IPS-20b (cell line): Measurements from ENCODE around the gene RPS6KC1.
"Not testable (repeated sequence)": the region's sequence is repeated elsewhere in the genome, so short reads cannot be mapped to it uniquely, and the experiment has no call there.

Experiments
- H3K27ac ChIP-seq: one replicate; pipeline ENCODE4 v1.5.1; 2013; ENCODE audit warnings: low read length
- H3K27me3 ChIP-seq: 2 replicates; pipeline ENCODE4 v1.6.1; 2013; ENCODE audit warnings: mild to moderate bottlenecking, low read length, inconsistent platforms; ENCODE audit not compliant: insufficient read depth
- H3K36me3 ChIP-seq: 2 replicates; pipeline ENCODE4 v1.6.1; 2013; ENCODE audit warnings: low read depth, mild to moderate bottlenecking, inconsistent platforms, low read length, moderate library complexity; ENCODE audit not compliant: insufficient read depth
- H3K4me1 ChIP-seq: 2 replicates; pipeline ENCODE4 v1.6.1; 2013; ENCODE audit warnings: mild to moderate bottlenecking, control low read depth, inconsistent platforms, low read length, moderate library complexity; ENCODE audit not compliant: insufficient read depth
- H3K4me3 ChIP-seq: 2 replicates; pipeline ENCODE4 v1.5.1; 2013; ENCODE audit warnings: mild to moderate bottlenecking, low read length, inconsistent platforms
- H3K9ac ChIP-seq: 2 replicates; pipeline ENCODE4 v1.6.1; 2013; ENCODE audit warnings: low read depth, mild to moderate bottlenecking, inconsistent platforms, low read length, moderate library complexity
- H3K9me3 ChIP-seq: 2 replicates; pipeline ENCODE4 v1.6.1; 2013; ENCODE audit warnings: mild to moderate bottlenecking, low read depth, low read length, inconsistent platforms; ENCODE audit not compliant: insufficient read depth

Gene RPS6KC1

DNA sequence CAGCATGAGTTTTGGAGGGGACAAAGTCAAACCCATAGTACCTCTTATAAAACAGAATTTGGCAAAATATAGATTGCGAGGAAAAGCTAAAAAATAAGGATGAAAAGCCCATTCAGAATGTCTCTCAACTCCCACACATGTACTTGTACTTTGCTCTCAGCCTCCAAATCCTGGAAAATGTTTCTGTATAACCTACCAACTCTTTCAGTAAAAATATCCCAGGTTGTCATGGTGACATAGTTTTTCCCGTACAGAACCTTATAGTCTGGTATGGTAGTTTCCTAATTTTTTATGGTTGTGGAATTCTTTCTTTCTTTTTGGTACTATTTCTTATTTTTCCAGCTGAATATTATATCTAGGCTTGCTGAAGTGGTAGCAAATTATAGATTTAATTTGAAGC, 15.5 kb upstream of the RPS6KC1 start:
- H3K27me3 ChIP-seq = no peaks in the 10 kb centered on the region
- no peak overlapping the region for H3K4me3 ChIP-seq
- H3K36me3 ChIP-seq = no peaks in the 10 kb centered on the region
- no peaks in the 10 kb centered on the region for H3K9me3 ChIP-seq
- no peak overlapping the region for H3K9ac ChIP-seq
- no peak overlapping the region for H3K27ac ChIP-seq
- H3K4me1 ChIP-seq = no peaks in the 10 kb centered on the region

DNA sequence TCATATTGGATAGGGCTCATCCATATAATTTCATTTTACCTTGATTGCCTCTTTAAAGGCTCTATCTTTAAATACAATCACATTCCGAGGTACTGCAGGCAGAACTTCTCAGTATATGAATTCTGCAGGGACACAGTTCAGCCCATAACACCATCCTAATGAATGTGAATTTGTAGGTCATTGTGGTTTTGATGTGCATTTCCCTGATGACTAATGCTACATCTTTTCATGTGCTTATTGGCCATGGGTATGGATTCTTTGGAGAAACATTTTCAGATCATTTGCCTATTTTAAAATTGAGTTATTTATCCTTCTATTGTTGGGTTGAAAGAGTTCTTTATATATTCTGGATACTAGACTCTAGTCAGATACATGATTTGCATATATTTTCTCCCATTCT, 9.6 kb upstream of the RPS6KC1 start:
- no peak overlapping the region for H3K27ac ChIP-seq
- no peaks in the 10 kb centered on the region for H3K27me3 ChIP-seq
- no peak overlapping the region for H3K9ac ChIP-seq
- no peaks in the 10 kb centered on the region for H3K36me3 ChIP-seq
- no peaks in the 10 kb centered on the region for H3K9me3 ChIP-seq
- no peak overlapping the region for H3K4me3 ChIP-seq
- H3K4me1 ChIP-seq = peaks cover 10% of the 10 kb centered on the region; the same call in 1 of the 2 replicates

DNA sequence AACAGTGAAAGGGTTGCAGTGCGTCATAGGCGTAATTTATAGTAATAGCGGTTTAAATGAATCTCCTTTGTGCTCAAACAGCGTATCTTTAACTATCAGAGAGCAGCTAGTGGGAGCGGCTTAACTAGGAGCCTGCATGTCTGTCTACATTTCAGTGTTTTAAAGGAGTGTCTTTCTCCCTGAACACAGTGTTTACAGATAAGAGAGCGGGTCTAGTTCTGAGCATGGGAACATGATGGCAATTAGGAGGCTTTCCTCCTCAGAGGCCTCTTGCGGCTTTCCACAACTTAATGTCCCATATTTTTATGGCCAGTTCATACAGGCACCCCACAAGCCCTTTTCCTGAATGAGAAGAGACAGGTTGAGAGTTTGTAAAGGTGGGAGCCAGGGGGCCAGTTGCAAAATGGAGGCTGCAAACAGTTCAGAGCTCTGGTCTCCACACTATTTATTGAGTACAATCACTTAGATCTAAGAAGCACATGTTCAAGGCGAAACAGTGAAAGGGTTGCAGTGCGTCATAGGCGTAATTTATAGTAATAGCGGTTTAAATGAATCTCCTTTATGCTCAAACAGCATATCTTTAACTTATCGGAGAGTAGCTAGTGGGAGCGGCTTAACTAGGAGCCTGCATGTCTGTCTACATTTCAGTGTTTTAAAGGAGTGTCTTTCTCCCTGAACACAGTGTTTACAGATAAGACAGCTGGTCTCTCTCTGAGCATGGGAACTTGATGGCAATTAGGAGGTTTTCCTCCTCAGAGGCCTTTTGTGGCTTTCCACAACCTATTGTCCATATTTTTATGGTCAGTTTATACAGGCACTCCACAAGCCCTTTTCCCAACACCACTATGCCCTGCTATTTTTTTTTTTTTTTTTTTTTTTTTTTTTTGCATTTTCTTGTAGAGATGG, 5.5 kb upstream of the RPS6KC1 start:
- H3K27ac ChIP-seq, H3K9me3 ChIP-seq, H3K9ac ChIP-seq, H3K27me3 ChIP-seq, H3K36me3 ChIP-seq, H3K4me3 ChIP-seq: not testable (repeated sequence)
- peaks cover 11% of the 10 kb centered on the region for H3K4me1 ChIP-seq

DNA sequence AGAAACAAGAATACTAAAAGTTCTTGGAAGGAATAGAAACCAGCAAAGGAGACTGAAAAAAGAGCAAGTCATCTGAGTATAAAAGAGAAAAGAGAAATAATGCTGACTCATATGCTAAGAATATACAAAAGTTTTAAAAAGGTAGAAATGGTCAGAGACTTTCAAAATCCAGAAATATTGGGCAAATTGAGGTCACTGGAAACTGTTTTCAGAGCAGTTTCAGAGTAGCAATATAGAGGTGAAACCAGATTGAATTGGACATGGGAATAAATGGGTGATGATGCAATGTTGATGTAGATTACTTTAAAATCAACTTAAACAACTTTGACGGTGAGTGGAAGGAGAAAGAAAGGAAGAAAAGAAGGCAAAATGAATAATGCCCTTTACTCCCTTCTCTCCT, 1.8 kb upstream of the RPS6KC1 start:
- H3K9me3 ChIP-seq = 0 out of 2 replicates have a peak, but pooled peaks cover 5% of the 10 kb centered on the region
- H3K36me3 ChIP-seq = no peaks in the 10 kb centered on the region
- H3K27me3 ChIP-seq = no peaks in the 10 kb centered on the region
- H3K4me1 ChIP-seq = peaks cover 12% of the 10 kb centered on the region
- no peak overlapping the region for H3K9ac ChIP-seq
- H3K27ac ChIP-seq = no peak overlapping the region
- H3K4me3 ChIP-seq = no peak overlapping the region

DNA sequence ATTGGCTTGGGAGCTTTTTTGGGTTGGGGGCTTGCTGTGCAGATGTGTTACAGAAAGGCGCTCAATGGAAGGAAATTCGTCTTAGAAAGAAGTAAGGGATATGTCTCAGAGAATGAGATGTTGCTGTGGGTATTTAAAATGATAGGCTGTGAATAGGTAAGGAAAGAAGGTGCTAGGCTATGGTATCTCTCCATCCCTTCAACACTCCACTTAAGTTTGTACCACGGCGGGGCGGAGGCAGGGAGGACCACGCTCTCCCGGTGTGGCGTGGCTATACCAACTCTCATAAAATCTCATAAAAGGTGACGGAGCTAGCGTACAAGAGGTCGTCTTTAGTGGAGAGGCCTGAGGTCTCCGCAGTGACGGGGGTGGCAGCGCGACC, 305 bp upstream of the RPS6KC1 start:
- Histone ChIP-seq H3K27ac (no peak overlapping the region), H3K4me3 (peak overlapping the region; percentile 91)

DNA sequence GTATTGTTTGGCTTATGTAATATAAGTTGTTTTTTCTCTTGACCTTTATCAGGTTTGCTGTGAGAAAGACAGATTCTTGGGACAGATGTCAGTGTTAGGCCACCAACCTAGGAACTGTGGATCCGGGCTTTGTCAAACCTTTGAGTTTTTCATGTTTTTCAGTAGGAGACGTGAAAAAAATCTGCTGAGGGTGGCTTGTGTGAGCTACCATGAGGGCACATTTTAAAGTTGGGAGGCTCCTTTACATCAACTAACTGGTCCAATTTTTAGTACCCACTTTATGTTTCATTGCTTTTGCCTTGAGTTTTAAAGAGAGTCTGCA, 801 bp downstream of the RPS6KC1 start:
- Histone ChIP-seq H3K4me3 (peak overlapping the region; percentile 91), H3K4me1 (peaks cover 12% of the 10 kb centered on the region), H3K9ac (peak overlapping the region; percentile 73), H3K9me3 (0 out of 2 replicates have a peak, but pooled peaks cover 5% of the 10 kb centered on the region), H3K27me3 (no peaks in the 10 kb centered on the region), H3K36me3 (no peaks in the 10 kb centered on the region), H3K27ac (no peak overlapping the region)

More for the DNA sequence above, 305 bp upstream of the RPS6KC1 start:
- Histone ChIP-seq H3K9me3 (0 out of 2 replicates have a peak, but pooled peaks cover 5% of the 10 kb centered on the region), H3K27me3 (no peaks in the 10 kb centered on the region), H3K9ac (peak overlapping the region; percentile 73; the same call in 1 of the 2 replicates), H3K36me3 (no peaks in the 10 kb centered on the region), H3K4me1 (peaks cover 12% of the 10 kb centered on the region)

DNA sequence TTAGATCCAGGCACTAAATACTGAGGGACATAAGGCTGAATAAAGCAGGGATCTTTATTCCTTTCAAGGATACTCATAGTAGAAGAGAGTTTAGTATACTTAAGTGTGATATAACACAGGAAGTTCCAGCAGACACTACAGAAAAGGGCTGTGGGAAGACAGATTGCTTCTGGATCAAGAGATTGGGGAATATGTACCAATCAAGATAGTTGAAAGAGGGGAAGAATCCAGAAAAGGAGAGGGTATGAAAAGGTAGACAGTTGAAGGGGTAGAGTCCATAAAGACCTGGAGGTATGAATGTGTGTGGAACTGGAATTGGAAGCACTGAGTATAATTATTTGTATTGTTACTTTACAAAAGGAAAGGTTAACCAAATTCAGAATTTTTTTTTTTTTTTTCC, 2.4 kb downstream of the RPS6KC1 start:
- Histone ChIP-seq H3K4me1 (peaks cover 12% of the 10 kb centered on the region), H3K27me3 (no peaks in the 10 kb centered on the region), H3K4me3 (no peak overlapping the region), H3K9ac (no peak overlapping the region), H3K36me3 (no peaks in the 10 kb centered on the region), H3K27ac (no peak overlapping the region), H3K9me3 (0 out of 2 replicates have a peak, but pooled peaks cover 5% of the 10 kb centered on the region)

DNA sequence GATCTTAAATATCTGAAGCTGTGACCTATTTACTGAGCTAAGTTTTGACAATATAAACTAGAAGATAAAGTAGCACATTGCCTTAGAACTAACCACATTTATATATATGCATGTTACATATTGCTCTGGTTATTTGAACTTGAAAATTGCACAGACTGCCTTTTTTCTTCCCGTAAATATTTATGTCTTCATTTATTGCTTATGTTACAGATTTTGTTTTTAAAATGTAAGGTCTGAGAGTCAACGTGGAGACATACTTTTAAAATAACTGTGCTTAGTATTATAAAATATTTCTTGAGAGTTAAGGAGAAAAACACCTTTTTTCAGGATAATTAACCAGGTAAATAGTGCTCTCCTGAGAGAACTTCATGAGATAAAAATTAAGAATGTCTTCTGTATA, 3.1 kb downstream of the RPS6KC1 start:
- Histone ChIP-seq H3K36me3 (no peaks in the 10 kb centered on the region), H3K9me3 (0 out of 2 replicates have a peak, but pooled peaks cover 5% of the 10 kb centered on the region)

DNA sequence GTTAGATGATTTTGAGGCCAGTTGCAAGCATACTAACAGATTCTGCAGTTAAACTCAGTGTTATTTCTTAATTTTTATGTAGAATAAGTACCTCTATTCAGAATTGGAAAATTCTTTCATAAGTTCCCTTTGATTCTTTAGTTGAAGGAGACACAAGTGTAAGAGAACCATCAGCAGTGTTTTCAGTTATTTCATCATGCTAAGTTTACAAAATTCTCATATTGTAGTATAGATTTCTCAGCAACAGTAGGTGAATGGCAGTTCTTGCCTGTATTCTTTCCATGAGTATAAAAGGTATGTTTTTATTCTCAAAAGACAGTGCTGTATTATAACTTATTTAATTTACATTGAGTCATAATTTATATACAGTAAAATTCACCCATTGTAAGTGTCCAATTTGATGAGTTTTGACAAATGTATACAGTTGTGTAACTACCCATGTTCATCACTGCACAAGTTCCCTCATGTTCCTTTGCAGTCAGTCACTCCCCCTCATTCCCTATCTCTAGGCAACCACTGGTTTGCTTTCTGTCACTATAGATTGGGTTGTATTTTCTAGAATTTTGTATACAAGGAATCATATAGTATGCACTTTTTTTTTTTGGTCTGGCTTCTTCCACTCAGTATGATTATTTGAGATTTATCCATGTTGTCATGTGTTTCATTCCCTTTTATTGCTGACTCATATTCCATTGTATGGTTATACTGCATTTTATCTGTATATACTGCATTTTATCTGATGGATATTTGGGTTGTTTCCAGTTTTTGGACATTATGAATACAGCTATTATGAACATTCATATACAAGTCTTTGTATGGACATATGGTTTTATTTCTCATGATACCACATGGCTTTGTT, 3.9 kb downstream of the RPS6KC1 start:
- Histone ChIP-seq H3K27ac (no peak overlapping the region), H3K4me1 (peaks cover 12% of the 10 kb centered on the region; the same call in 1 of the 2 replicates), H3K36me3 (no peaks in the 10 kb centered on the region), H3K9me3 (0 out of 2 replicates have a peak, but pooled peaks cover 5% of the 10 kb centered on the region), H3K9ac (no peak overlapping the region), H3K4me3 (no peak overlapping the region), H3K27me3 (no peaks in the 10 kb centered on the region)

More for the DNA sequence above, 3.1 kb downstream of the RPS6KC1 start:
- H3K4me1 ChIP-seq = peaks cover 12% of the 10 kb centered on the region
- no peaks in the 10 kb centered on the region for H3K27me3 ChIP-seq
- H3K27ac ChIP-seq = no peak overlapping the region
- no peak overlapping the region for H3K4me3 ChIP-seq
- no peak overlapping the region for H3K9ac ChIP-seq

DNA sequence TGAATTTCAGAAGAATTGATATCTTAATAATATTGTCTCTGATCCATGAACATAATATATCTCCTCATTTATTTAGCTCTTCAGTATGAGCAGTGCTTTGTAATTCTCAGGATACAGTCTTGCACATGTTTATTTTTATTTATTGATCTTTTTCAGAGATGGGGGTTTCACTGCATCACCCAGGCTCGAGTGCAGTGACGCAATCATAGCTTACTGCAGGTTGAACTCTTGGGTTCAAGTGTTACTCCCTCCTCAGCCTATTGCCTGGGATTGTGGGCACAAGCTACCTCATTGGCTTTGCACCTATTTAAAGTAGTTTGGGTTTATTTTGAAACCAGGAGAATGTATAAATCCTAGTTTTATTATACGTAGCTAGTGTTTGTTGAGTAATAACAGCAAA, 4.7 kb downstream of the RPS6KC1 start:
- Histone ChIP-seq H3K4me1 (peaks cover 10% of the 10 kb centered on the region; the same call in 1 of the 2 replicates), H3K9ac (no peak overlapping the region), H3K4me3 (no peak overlapping the region), H3K27me3 (no peaks in the 10 kb centered on the region), H3K9me3 (no peaks in the 10 kb centered on the region), H3K36me3 (no peaks in the 10 kb centered on the region), H3K27ac (no peak overlapping the region)

DNA sequence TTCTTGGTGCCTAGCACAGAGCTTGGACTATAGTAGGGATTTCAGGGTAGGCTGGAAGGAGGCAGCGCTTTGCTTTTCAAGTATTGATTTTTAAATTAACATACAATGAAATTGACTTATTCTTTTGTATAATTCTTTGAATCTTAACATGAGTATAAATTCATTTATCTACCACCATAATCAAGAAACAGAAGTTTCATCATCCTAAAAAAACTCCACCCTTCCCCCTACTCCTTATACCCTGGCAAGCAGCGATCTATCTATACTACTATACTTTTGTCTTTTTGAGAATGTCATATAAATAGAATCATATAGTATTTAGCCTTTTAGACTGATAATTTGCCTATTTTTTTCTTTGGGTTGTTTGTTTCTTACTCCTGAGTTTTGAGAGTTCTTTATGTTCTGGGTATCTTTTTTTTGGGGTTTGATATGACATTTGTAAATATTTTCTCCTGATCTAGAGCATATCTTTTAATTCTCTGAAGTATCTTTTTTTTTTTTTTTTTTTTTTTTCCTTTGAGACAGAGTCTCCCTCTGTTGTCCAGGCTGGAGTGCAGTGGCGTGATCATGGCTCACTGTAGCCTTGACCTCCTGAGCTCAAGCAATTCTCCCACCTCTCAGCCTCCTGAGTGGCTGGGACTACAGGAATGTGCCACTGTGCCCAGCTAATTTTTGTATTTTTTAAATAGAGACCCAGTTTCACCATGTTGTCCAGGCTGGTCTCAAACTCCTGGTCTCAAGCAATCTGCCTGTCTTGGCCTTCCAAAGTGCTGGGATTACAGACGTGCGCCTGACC, 6.4 kb downstream of the RPS6KC1 start:
- Histone ChIP-seq H3K27me3 (no peaks in the 10 kb centered on the region), H3K4me3 (no peak overlapping the region), H3K9ac (no peak overlapping the region), H3K27ac (no peak overlapping the region), H3K4me1 (0 out of 2 replicates have a peak, but pooled peaks cover under 1% of the 10 kb centered on the region), H3K36me3 (no peaks in the 10 kb centered on the region), H3K9me3 (no peaks in the 10 kb centered on the region)
